Measurements from ENCODE around the gene MSRB1. TPM values are rescaled to one million over a fixed set of nuclear protein-coding genes. Genes with fewer than 3 reads are reported as not detected.

MSRB1 gene
- polyA plus RNA-seq, 1 donor from 2014 or later, result 6.0 TPM

- peaks cover 21% of the 10 kb centered on the region for H3K27me3 ChIP-seq (ENCODE audit: insufficient read depth, low read depth, low read length)
Observed at GRCh38 chr16:1912215-1912543, 30.8 kb downstream of the MSRB1 start.

DNA sequence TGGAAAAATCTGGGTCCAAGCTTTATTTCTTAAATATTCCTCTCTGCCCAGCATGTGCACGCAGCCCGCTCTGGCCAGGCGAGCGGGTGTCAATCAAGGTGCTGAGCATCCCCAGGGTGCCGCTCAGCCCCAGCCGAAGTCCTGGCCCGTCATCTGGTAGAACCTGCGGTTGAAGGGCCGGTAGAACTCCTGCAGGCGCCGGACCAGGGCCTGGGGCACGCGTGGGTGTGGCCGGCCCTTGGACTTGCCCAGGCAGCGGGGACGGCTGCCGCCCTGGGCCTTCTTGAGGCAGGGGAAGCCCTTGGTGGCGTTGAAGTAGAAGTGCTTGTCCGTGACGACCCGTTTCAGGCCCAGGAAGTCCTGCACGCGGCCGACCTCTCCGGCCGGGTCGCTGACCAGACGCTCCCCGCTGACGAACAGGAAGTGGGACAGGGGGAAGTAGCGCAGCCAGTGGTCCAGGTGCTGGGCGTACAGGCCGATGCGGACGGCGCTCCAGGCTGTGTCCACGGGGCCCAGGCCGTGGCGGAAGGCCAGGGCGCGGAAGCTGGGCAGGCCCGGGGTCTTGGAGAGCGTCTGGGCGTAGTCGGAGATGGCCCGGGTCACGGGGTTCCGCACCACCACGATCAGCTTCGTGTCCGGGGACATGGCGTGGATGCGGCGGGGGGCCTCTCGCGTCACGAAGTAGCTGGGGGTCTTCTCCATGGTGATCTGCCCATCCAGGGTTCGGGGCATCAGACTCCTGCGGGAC lies 31.4 kb downstream of the MSRB1 start:
- H3F3A ChIP-seq (ENCODE audit: insufficient read depth, low read length, poor library complexity, severe bottlenecking), result no peaks in the 10 kb centered on the region
- no peak overlapping the region for H3K4me3 ChIP-seq (ENCODE audit: low read length)
- H3K9me3 ChIP-seq (ENCODE audit: low read length), result no peaks in the 10 kb centered on the region
- H3K27ac ChIP-seq (ENCODE audit: low read length), result no peak overlapping the region
- no peak overlapping the region for H3K4me2 ChIP-seq (ENCODE audit: low read length)
- H3K36me3 ChIP-seq (ENCODE audit: insufficient read depth, low read length), result no peaks in the 10 kb centered on the region
- no peaks in the 10 kb centered on the region for H3K9me2 ChIP-seq (ENCODE audit: insufficient read depth, low read length)
- TF ChIP-seq RAD21 (conservative IDR thresholded peaks at IDR 0.05) (no peak), SMC3 (conservative IDR thresholded peaks at IDR 0.05; ENCODE audit: poor library complexity) (no peak), EP300 (conservative IDR thresholded peaks at IDR 0.05; ENCODE audit: poor library complexity, severe bottlenecking) (no peak), MXI1 (conservative IDR thresholded peaks at IDR 0.05; ENCODE audit: poor library complexity, severe bottlenecking) (no peak), REST (IDR thresholded peaks at IDR 0.05; ENCODE audit: borderline replicate concordance) (no peak), POLR2AphosphoS5 (IDR thresholded peaks at IDR 0.05) (no peak), EZH2 (IDR thresholded peaks at IDR 0.05; ENCODE audit: borderline replicate concordance, insufficient read depth, low read length, poor library complexity, severe bottlenecking) (no peak)
- H3K79me2 ChIP-seq (replicated peaks; ENCODE audit: insufficient read depth, low read length), result no peaks in the 10 kb centered on the region
- peaks cover 16% of the 10 kb centered on the region for H3K27me3 ChIP-seq (ENCODE audit: insufficient read depth, low read depth, low read length)
- H2AFZ ChIP-seq (ENCODE audit: low read depth, low read length), result no peak overlapping the region
- H4K20me1 ChIP-seq (ENCODE audit: insufficient read depth), result no peaks in the 10 kb centered on the region
- no peak overlapping the region for H3K9ac ChIP-seq (ENCODE audit: low read length)

More at GRCh38 chr16:1912215-1912543, 30.8 kb downstream of the MSRB1 start:
- Histone ChIP-seq H3K79me2 (replicated peaks; ENCODE audit: insufficient read depth, low read length) (no peaks in the 10 kb centered on the region), H3K36me3 (ENCODE audit: insufficient read depth, low read length) (no peaks in the 10 kb centered on the region), H3K9me2 (ENCODE audit: insufficient read depth, low read length) (no peaks in the 10 kb centered on the region), H3K27ac (ENCODE audit: low read length) (no peak overlapping the region), H3K4me3 (ENCODE audit: low read length) (no peak overlapping the region), H4K20me1 (ENCODE audit: insufficient read depth) (no peaks in the 10 kb centered on the region), H2AFZ (ENCODE audit: low read depth, low read length) (no peak overlapping the region), H3K9me3 (ENCODE audit: low read length) (no peaks in the 10 kb centered on the region), H3K9ac (ENCODE audit: low read length) (no peak overlapping the region), H3K4me2 (ENCODE audit: low read length) (no peak overlapping the region), H3F3A (ENCODE audit: insufficient read depth, low read length, poor library complexity, severe bottlenecking) (no peaks in the 10 kb centered on the region)
- no peak for TF ChIP-seq MXI1 (conservative IDR thresholded peaks at IDR 0.05; ENCODE audit: poor library complexity, severe bottlenecking)
- no peak for TF ChIP-seq EP300 (conservative IDR thresholded peaks at IDR 0.05; ENCODE audit: poor library complexity, severe bottlenecking)
- TF ChIP-seq REST (IDR thresholded peaks at IDR 0.05; ENCODE audit: borderline replicate concordance), result no peak
- TF ChIP-seq, protein P1, sequence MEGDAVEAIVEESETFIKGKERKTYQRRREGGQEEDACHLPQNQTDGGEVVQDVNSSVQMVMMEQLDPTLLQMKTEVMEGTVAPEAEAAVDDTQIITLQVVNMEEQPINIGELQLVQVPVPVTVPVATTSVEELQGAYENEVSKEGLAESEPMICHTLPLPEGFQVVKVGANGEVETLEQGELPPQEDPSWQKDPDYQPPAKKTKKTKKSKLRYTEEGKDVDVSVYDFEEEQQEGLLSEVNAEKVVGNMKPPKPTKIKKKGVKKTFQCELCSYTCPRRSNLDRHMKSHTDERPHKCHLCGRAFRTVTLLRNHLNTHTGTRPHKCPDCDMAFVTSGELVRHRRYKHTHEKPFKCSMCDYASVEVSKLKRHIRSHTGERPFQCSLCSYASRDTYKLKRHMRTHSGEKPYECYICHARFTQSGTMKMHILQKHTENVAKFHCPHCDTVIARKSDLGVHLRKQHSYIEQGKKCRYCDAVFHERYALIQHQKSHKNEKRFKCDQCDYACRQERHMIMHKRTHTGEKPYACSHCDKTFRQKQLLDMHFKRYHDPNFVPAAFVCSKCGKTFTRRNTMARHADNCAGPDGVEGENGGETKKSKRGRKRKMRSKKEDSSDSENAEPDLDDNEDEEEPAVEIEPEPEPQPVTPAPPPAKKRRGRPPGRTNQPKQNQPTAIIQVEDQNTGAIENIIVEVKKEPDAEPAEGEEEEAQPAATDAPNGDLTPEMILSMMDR (IDR thresholded peaks at IDR 0.05; ENCODE audit: poor library complexity, severe bottlenecking), result no peak
- TF ChIP-seq EZH2 (IDR thresholded peaks at IDR 0.05; ENCODE audit: borderline replicate concordance, insufficient read depth, low read length, poor library complexity, severe bottlenecking), result no peak
- no peak for TF ChIP-seq SMC3 (conservative IDR thresholded peaks at IDR 0.05; ENCODE audit: poor library complexity)
- no peak for TF ChIP-seq RAD21 (conservative IDR thresholded peaks at IDR 0.05)
- no peak for TF ChIP-seq TAF1 (IDR thresholded peaks at IDR 0.05; ENCODE audit: low read depth)
- no peak for TF ChIP-seq POLR2AphosphoS5 (IDR thresholded peaks at IDR 0.05)

Measured in neural cell (in vitro differentiated cells).